ENCODE data around the gene F11R. TPM values are rescaled to one million over a fixed set of nuclear protein-coding genes. Genes with fewer than 3 reads are reported as not detected.

Gene F11R
- total and polyA plus RNA-seq, 2 of the 13 experiments (the other 11 are each of a cell fraction or from before 2014, with no cell fraction given) = 95.8 to 105 TPM

DNA sequence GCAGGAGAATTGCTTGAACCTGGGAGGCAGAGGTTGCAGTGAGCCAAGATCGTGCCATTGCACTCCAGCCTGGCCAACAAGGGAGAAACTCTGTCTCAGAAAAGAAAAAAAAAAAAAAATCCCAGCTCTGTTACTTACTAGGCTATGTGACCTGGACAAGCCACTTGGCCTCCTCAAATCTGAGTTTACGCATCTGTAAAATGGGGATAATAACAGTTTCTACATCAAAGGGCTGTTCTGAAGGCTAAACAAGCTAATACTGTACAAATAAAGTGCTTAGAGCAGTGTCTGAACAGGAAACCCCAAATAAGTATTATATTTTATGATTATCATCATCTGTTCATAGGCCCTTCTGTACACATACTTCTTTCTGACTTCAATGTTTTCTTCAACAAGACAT lies 13.6 kb downstream of the F11R start:
- Histone ChIP-seq H3K9me3 (ENCODE audit: low read length) (no peaks in the 10 kb centered on the region), H3K27ac (ENCODE audit: extremely low read length, insufficient read depth, low read length) (no peak overlapping the region), H3K4me3 (replicated peaks in 1 of 3; ENCODE audit: insufficient read depth in 1 of 3, low read depth in 2 of 3, low read length in 3 of 3) (no peak overlapping the region), H3K27me3 (ENCODE audit: control insufficient read depth in 1 of 2, insufficient read depth in 2 of 2, low read length in 2 of 2) (no peaks in the 10 kb centered on the region), H2AFZ (ENCODE audit: low read length) (no peak overlapping the region), H3K4me2 (ENCODE audit: low read depth, low read length) (no peak overlapping the region), H3K4me1 (ENCODE audit: insufficient read depth, low read length) (peaks cover 10% of the 10 kb centered on the region; the same call in 1 of the 2 replicates), H3K36me3 (replicated peaks in 1 of 2; ENCODE audit: control insufficient read depth in 1 of 2, insufficient read depth in 2 of 2, low read length in 2 of 2) (peaks cover 0 to 4% of the 10 kb centered on the region in 2 experiments; a peak in 1 of 5 replicates), H3K9ac (ENCODE audit: insufficient read depth, low read depth, low read length) (no peak overlapping the region), H4K20me1 (ENCODE audit: insufficient read depth, low read length) (no peaks in the 10 kb centered on the region), H3K79me2 (ENCODE audit: insufficient read depth, low read length) (peaks cover 50% of the 10 kb centered on the region)
- intact Hi-C loops (cut with micrococcal nuclease; ENCODE audit: unreplicated experiment) = no loop called here
- ATAC-seq = no peak
- ChIA-PET POLR2A (interaction anchor here (0.8 to 1.5 kb wide), 2 partner anchors 13 to 39 kb away, joined by 4 to 5 read pairs; partner anchors contain the start of genes F11R and USF1), CTCF (ENCODE audit: low intra/inter-chr PET ratio, low total read pairs) (no interaction called here)
- DNase-seq (ENCODE audit: low spot score) = no peak
- BruUV-seq (replicated peaks) = no TSS peak
- TF ChIP-seq ZNF644 (CRISPR knock-in tag; IDR thresholded peaks at IDR 0.05; ENCODE audit: low read depth) (no peak), ZNF629 (CRISPR knock-in tag; conservative IDR thresholded peaks at IDR 0.05) (peak; percentile 60)
- no peak for FAIRE-seq
- in situ Hi-C loops (cut with HindIII; ENCODE audit: extremely low pct_ligation_motif_present, low pct_unique_long_range_greater_than_20kb) = no loop called here
- WGBS (ENCODE audit: low lambda C conversion rate) = 98% methylated on average over 2 of the region's 2 CpGs

DNA sequence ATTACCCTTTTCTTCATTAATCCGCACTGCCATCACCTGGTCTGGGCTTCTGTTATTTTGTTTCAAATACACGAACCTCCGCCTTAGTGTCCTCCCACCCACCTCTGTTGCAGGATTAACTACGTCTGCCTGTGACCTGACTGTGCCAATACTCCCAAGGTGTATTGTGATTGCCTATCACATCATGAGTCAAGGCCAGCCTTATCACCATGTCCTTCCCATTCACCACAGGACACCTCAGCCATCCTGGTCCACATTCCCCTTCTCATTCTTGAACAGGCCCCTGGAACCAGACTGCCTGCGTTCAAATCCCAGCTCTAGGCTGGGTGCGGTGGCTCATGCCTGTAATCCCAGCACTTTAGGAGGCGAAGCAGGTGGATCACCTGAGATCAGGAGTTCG lies 14.4 kb downstream of the F11R start:
- Histone ChIP-seq H3K9me3 (ENCODE audit: low read length) (no peaks in the 10 kb centered on the region), H3K36me3 (replicated peaks in 1 of 2; ENCODE audit: control insufficient read depth in 1 of 2, insufficient read depth in 2 of 2, low read length in 2 of 2) (peaks cover 0 to 7% of the 10 kb centered on the region in 2 experiments; a peak in 3 of 5 replicates), H3K9ac (ENCODE audit: insufficient read depth, low read depth, low read length) (no peak overlapping the region), H4K20me1 (ENCODE audit: insufficient read depth, low read length) (no peaks in the 10 kb centered on the region), H3K79me2 (ENCODE audit: insufficient read depth, low read length) (peaks cover 42% of the 10 kb centered on the region), H3K27ac (ENCODE audit: extremely low read length, insufficient read depth, low read length) (no peak overlapping the region), H2AFZ (ENCODE audit: low read length) (no peak overlapping the region), H3K27me3 (ENCODE audit: control insufficient read depth in 1 of 2, insufficient read depth in 2 of 2, low read length in 2 of 2) (no peaks in the 10 kb centered on the region), H3K4me3 (replicated peaks in 1 of 3; ENCODE audit: insufficient read depth in 1 of 3, low read depth in 2 of 3, low read length in 3 of 3) (no peak overlapping the region), H3K4me2 (ENCODE audit: low read depth, low read length) (no peak overlapping the region), H3K4me1 (ENCODE audit: insufficient read depth, low read length) (peaks cover 4% of the 10 kb centered on the region; the same call in 1 of the 2 replicates)
- in situ Hi-C loops (cut with HindIII; ENCODE audit: extremely low pct_ligation_motif_present, low pct_unique_long_range_greater_than_20kb) = no loop called here
- ChIA-PET POLR2A (interaction anchor here (0.8 to 1.5 kb wide), 2 partner anchors 14 to 40 kb away, joined by 4 to 5 read pairs; partner anchors contain the start of genes F11R and USF1), CTCF (ENCODE audit: low intra/inter-chr PET ratio, low total read pairs) (no interaction called here)
- no peak for DNase-seq (ENCODE audit: low spot score)
- intact Hi-C loops (cut with micrococcal nuclease; ENCODE audit: unreplicated experiment) = no loop called here
- no TSS peak for BruUV-seq (replicated peaks)
- no peak for FAIRE-seq
- WGBS (ENCODE audit: low lambda C conversion rate) = 98% methylated on average over 8 of the region's 8 CpGs
- ATAC-seq = no peak
- TF ChIP-seq HNRNPH1 (optimal IDR thresholded peaks at IDR 0.05; ENCODE audit: low read depth, low read length) (no peak), NCOA1 (CRISPR knock-in tag; IDR thresholded peaks at IDR 0.05) (no peak), GZF1 (CRISPR knock-in tag; IDR thresholded peaks at IDR 0.05) (no peak), TEAD3 (CRISPR knock-in tag; optimal IDR thresholded peaks at IDR 0.05; ENCODE audit: borderline replicate concordance) (no peak), SMAD3 (CRISPR knock-in tag; IDR thresholded peaks at IDR 0.05) (no peak), CBX5 (CRISPR knock-in tag; IDR thresholded peaks at IDR 0.05; ENCODE audit: borderline replicate concordance) (no peak), MXD4 (CRISPR knock-in tag; IDR thresholded peaks at IDR 0.05) (no peak)
- TF ChIP-seq, protein P1, sequence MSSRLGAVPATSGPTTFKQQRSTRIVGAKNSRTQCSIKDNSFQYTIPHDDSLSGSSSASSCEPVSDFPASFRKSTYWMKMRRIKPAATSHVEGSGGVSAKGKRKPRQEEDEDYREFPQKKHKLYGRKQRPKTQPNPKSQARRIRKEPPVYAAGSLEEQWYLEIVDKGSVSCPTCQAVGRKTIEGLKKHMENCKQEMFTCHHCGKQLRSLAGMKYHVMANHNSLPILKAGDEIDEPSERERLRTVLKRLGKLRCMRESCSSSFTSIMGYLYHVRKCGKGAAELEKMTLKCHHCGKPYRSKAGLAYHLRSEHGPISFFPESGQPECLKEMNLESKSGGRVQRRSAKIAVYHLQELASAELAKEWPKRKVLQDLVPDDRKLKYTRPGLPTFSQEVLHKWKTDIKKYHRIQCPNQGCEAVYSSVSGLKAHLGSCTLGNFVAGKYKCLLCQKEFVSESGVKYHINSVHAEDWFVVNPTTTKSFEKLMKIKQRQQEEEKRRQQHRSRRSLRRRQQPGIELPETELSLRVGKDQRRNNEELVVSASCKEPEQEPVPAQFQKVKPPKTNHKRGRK (CRISPR knock-in tag; IDR thresholded peaks at IDR 0.05) = no peak

Measured in HepG2 (cell line).